Right ventricle myocardium inferior (tissue), 1 donor: Measurements from ENCODE around the gene GRID1. TPM values are rescaled to one million over a fixed set of nuclear protein-coding genes. Genes with fewer than 3 reads are reported as not detected.
"Not testable (repeated sequence)": the region's sequence is repeated elsewhere in the genome, so short reads cannot be mapped to it uniquely, and the experiment has no call there.

Source experiments
- ATAC-seq: fragments of 200-7000 bp; cut with Tn5 transposase; one replicate; pipeline ENCODE4 v1.9.1; 2020; ENCODE audit warnings: mild to moderate bottlenecking, moderate library complexity
- DNase-seq: peaks from one replicate; pipeline ENCODE4 v3.0.0; 2021; ENCODE audit errors: missing footprints
- intact Hi-C: fragments of 100-400 bp; cut with DNase I; formaldehyde crosslinking; loops from one replicate; pipeline ENCODE4 v1.11.0; 2022
- total RNA-seq: library from RNA; stranded (reverse); fragmentation: NEBNext Ultra II Directional; extraction: Animal tissue kit (Norgen Biotek cat#: 25700); gene quantifications from one replicate; pipeline ENCODE4 v1.2.1, GENCODE V29; 2021
- donor health status: DM: no; HTN: yes; CAD: no; lungs with severe emphysema.

Gene GRID1
- total RNA-seq, 1 donor from 2014 or later: 1.3 TPM

GRCh38 chr10:86083664-86084175, 282.9 kb downstream of the GRID1 start:
- DNase-seq: no peak
- intact Hi-C loops: no loop called here
- no peak for ATAC-seq

- intact Hi-C loops: no loop called here
- DNase-seq: no peak
- ATAC-seq: no peak
These were observed 283.4 kb downstream of the GRID1 start for GRCh38 chr10:86083206-86083605.

- intact Hi-C loops: no loop called here
- no peak for DNase-seq
These were observed 284.0 kb downstream of the GRID1 start for GRCh38 chr10:86082556-86082955.

GRCh38 chr10:86079088-86079487, 287.5 kb downstream of the GRID1 start:
- DNase-seq (no peak), ATAC-seq (no peak)
- intact Hi-C loops: no loop called here

More at GRCh38 chr10:86082556-86082955, 284.0 kb downstream of the GRID1 start:
- ATAC-seq: no peak

- intact Hi-C loops: no loop called here
- DNase-seq (no peak), ATAC-seq (no peak)
These were observed 288.0 kb downstream of the GRID1 start for GRCh38 chr10:86078639-86079035.

- intact Hi-C loops: no loop called here
- ATAC-seq (no peak), DNase-seq (no peak)
These were observed 288.5 kb downstream of the GRID1 start for GRCh38 chr10:86077871-86078638.

- intact Hi-C loops: no loop called here
- no peak for DNase-seq
These were observed 289.3 kb downstream of the GRID1 start for GRCh38 chr10:86077271-86077670.

GRCh38 chr10:86076497-86076896, 290.1 kb downstream of the GRID1 start:
- not testable (repeated sequence) for ATAC-seq, DNase-seq

More at GRCh38 chr10:86077271-86077670, 289.3 kb downstream of the GRID1 start:
- no peak for ATAC-seq

GRCh38 chr10:86075512-86075911, 291.1 kb downstream of the GRID1 start:
- no peak for DNase-seq
- intact Hi-C loops: no loop called here
- no peak for ATAC-seq

More at GRCh38 chr10:86076497-86076896, 290.1 kb downstream of the GRID1 start:
- intact Hi-C loops: not testable (repeated sequence)

GRCh38 chr10:86074294-86074693, 292.3 kb downstream of the GRID1 start:
- DNase-seq (no peak), ATAC-seq (no peak)
- intact Hi-C loops: no loop called here

- ATAC-seq (no peak), DNase-seq (no peak)
- intact Hi-C loops: no loop called here
These were observed 293.2 kb downstream of the GRID1 start for GRCh38 chr10:86073199-86073977.

- DNase-seq (no peak), ATAC-seq (no peak)
- intact Hi-C loops: no loop called here
These were observed 294.2 kb downstream of the GRID1 start for GRCh38 chr10:86072413-86072812.

- intact Hi-C loops: no loop called here
These were observed 294.8 kb downstream of the GRID1 start for GRCh38 chr10:86071758-86072157.

GRCh38 chr10:86071145-86071544, 295.4 kb downstream of the GRID1 start:
- intact Hi-C loops: no loop called here
- DNase-seq (no peak), ATAC-seq (no peak)

More at GRCh38 chr10:86071758-86072157, 294.8 kb downstream of the GRID1 start:
- no peak for ATAC-seq
- DNase-seq: no peak

- ATAC-seq: no peak
- DNase-seq: no peak
- intact Hi-C loops: no loop called here
These were observed 296.3 kb downstream of the GRID1 start for GRCh38 chr10:86070278-86070677.

GRCh38 chr10:86068231-86069054, 298.2 kb downstream of the GRID1 start:
- DNase-seq (no peak), ATAC-seq (no peak)
- intact Hi-C loops: loop anchor here (5.0 kb wide), 1 partner anchor 71 kb away; no protein-coding TSS in a partner anchor

GRCh38 chr10:86067436-86068050, 299.1 kb downstream of the GRID1 start:
- DNase-seq: no peak
- no peak for ATAC-seq
- intact Hi-C loops: loop anchor here (5.0 kb wide), 1 partner anchor 70 kb away; no protein-coding TSS in a partner anchor

- intact Hi-C loops: loop anchor here (5.0 kb wide), 1 partner anchor 69 kb away; no protein-coding TSS in a partner anchor
- ATAC-seq (no peak), DNase-seq (no peak)
These were observed 299.9 kb downstream of the GRID1 start for GRCh38 chr10:86066696-86067095.
